NB4 (cell line): ENCODE data around the gene IFT74.

Experiments
- CTCF ChIP-seq: IDR thresholded peaks from one replicate; pipeline ENCODE4 v1.5.1; 2012; ENCODE audit warnings: low read depth, low read length
- MAX ChIP-seq: IDR thresholded peaks from 2 replicates; pipeline ENCODE4 v1.6.1; 2011; ENCODE audit warnings: low read depth, low read length
- MYC ChIP-seq: IDR thresholded peaks from 2 replicates; pipeline ENCODE4 v1.6.1; 2011; ENCODE audit warnings: low read depth, low read length

- TF ChIP-seq MYC (no peak), CTCF (no peak), MAX (no peak)
These were observed 635 bp downstream of the IFT74 start for GRCh38 chr9:26956860-26957233.
